Immature natural killer cell (primary cell): ENCODE measurements around the gene TCF7. TPM values are rescaled to one million over a fixed set of nuclear protein-coding genes. Genes with fewer than 3 reads are reported as not detected.
A peak's percentile ranks its signal among the peaks of the same experiment; 100 is the strongest.

Experiments
- DNase-seq, 3 donors: peaks; one replicate each; pipeline ENCODE4 v3.0.0; 2022; ENCODE audit warnings: mixed read lengths in 1 of 3
- H3K27ac Mint-ChIP-seq, 6 donors: one replicate each; pipeline ENCODE4 v1.8.0; 2020; ENCODE audit warnings: mixed read lengths in 6 of 6, mild to moderate bottlenecking in 5 of 6, inconsistent platforms in 4 of 6, moderate library complexity in 3 of 6
- H3K27me3 Mint-ChIP-seq, 3 donors: one replicate each; pipeline ENCODE4 v1.8.0; 2020 to 2021; ENCODE audit warnings: low read depth in 3 of 3, mild to moderate bottlenecking in 3 of 3, mixed read lengths in 3 of 3, moderate library complexity in 3 of 3, inconsistent platforms in 1 of 3
- H3K36me3 Mint-ChIP-seq, 3 donors: one replicate each; pipeline ENCODE4 v1.8.0; 2020; ENCODE audit warnings: mixed read lengths in 3 of 3, inconsistent platforms in 2 of 3, mild to moderate bottlenecking in 2 of 3
- H3K4me1 Mint-ChIP-seq, 2 donors: one replicate each; pipeline ENCODE4 v1.8.0; 2020; ENCODE audit warnings: inconsistent platforms in 2 of 2, mild to moderate bottlenecking in 2 of 2, mixed read lengths in 2 of 2, moderate library complexity in 1 of 2
- H3K4me3 Mint-ChIP-seq, 5 donors: one replicate each; pipeline ENCODE4 v1.8.0; 2020; ENCODE audit warnings: mild to moderate bottlenecking in 5 of 5, mixed read lengths in 5 of 5, inconsistent platforms in 3 of 5, moderate library complexity in 3 of 5
- H3K9me3 Mint-ChIP-seq, 6 donors: one replicate each; pipeline ENCODE4 v1.8.0; 2020; ENCODE audit warnings: mild to moderate bottlenecking in 6 of 6, mixed read lengths in 6 of 6, inconsistent platforms in 4 of 6, moderate library complexity in 3 of 6
- polyA plus RNA-seq, 3 donors: library from polyadenylated mRNA; unstranded; fragments of 300-500 nt; fragmentation: Illumina TruSeq; gene quantifications; one replicate each; pipeline ENCODE4 v1.2.3, GENCODE V29; 2021

The TCF7 gene
- polyA plus RNA-seq, 3 donors from 2014 or later = 14.9 to 50.9 (median 38.2) TPM

DNA sequence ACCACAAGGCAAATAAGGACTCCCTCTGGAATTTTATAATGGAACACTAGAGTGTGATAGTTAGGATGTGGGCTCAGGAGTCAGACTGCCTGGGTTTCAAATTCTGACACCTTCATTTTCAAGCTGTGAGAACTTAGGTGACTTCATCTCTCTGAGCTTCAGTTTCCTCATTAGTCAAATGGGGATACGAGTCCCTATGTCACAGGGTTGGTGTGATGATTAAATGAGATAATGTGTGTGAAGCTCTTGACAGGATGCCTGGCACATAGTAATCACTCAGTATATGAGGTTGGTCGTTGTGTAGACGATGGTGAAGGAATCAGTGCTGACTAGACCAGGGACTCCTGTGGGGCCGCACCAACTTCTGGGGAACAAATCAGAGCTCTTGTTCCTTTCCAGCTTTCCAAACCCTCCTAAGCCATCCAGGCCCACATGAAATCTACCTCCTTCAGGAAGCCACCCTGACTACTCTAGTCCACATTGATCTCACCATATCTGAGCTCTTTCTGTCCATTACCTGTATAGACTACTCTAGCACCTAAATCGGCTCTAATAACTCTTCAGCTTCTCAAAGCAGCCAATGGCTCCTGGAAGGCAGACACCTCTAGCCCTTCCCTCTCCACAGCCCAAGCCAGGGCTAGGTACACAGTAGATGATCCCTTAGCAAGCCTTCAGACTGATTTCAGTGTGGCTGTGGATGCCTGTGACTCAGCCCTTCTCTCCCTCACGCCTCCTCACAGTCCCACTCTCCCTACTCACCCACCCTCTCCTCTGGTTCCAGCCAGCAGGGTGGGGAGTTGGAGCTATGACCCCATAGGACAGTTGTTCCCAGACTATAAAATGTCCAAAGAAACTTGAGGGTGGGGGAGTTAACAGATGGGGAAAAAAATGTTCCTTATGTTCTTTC lies 2.5 kb upstream of the TCF7 start:
- peaks cover 0 to 4% (median 4%) of the 10 kb centered on the region in 3 donors for H3K36me3 Mint-ChIP-seq
- DNase-seq = no peak
- peaks cover 41 to 46% of the 10 kb centered on the region in 2 donors for H3K4me1 Mint-ChIP-seq

DNA sequence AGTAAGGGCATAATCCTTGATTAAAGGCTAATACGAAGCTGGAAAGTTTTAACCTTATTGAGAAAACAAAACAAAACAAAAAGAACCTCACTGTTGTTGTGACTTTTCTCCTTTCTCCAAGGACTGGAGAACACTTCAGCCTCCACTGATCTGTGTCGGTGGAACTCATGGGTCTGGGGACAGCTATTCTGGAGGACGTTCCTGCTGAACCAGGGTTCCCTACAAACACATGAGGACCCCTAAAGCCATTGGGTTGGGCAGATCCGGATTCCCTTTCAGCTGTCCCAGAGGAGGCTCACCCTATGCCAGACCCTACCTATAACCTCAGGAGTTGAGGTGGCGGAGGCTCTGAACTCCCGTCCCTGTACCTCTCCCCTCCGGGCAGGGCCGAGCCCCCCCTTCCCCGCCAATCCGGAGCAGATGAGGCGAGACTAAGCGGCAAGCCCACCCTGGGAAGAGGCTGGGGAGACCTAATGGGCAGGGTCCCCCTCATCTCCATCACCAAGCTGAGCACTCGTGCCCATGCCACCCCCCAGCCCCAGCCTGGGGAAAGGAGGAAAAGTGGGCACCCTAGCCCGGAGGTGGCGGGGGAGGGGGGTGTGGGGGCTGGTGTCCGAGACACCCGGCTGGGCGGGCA lies 1.6 kb upstream of the TCF7 start:
- Mint-ChIP-seq H3K9me3 (no peaks in the 10 kb centered on the region), H3K4me1 (peaks cover 42 to 46% of the 10 kb centered on the region in 2 donors), H3K36me3 (peaks cover 0 to 7% (median 4%) of the 10 kb centered on the region in 3 donors), H3K27ac (peak overlapping the region in 2 of 6 donors; percentile 14 to 40), H3K4me3 (peak overlapping the region in 2 of 5 donors; percentile 18 to 36), H3K27me3 (peaks cover 9 to 19% (median 10%) of the 10 kb centered on the region in 3 donors)
- DNase-seq = no peak

More for the DNA sequence above, 2.5 kb upstream of the TCF7 start:
- H3K27ac Mint-ChIP-seq = peak overlapping the region in 5 of 6 donors; percentile 5 to 80 (median 9)
- peaks cover 9 to 22% (median 10%) of the 10 kb centered on the region in 3 donors for H3K27me3 Mint-ChIP-seq
- peak overlapping the region in 1 of 5 donors; percentile 18 for H3K4me3 Mint-ChIP-seq
- H3K9me3 Mint-ChIP-seq = no peaks in the 10 kb centered on the region

DNA sequence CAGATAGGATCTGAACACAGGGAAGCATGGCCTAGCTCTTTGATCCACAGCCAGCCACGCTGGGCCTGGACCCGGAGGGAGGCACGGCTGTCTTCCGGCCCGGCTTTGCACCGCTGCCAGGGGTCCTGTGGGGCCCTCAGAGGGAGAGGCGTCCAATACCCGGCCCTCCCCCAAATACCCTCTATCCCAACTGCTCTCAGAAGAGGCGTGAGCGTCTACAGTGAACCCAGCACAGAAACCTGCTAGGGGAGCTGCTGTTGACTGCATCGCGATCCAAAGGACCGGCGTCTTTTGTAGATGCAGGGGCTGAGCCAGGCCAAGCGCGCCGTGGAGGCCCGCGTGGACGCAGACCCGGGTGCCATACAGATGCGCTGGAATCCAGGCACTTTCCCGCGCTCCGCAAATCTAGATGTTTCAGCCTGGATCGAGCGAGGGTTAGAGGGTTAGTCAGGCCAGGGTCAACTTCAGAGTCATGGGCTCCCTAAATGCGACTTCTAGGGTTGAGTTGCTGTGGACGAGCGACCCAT lies 1.1 kb upstream of the TCF7 start:
- Mint-ChIP-seq H3K36me3 (peaks cover 0 to 7% (median 4%) of the 10 kb centered on the region in 3 donors), H3K27ac (peak overlapping the region; percentile 78 to 94 (median 91)), H3K4me3 (peak overlapping the region; percentile 86 to 94 (median 91)), H3K4me1 (peaks cover 45 to 49% of the 10 kb centered on the region in 2 donors), H3K27me3 (peaks cover 9 to 19% (median 10%) of the 10 kb centered on the region in 3 donors), H3K9me3 (no peaks in the 10 kb centered on the region)
- DNase-seq = no peak

DNA sequence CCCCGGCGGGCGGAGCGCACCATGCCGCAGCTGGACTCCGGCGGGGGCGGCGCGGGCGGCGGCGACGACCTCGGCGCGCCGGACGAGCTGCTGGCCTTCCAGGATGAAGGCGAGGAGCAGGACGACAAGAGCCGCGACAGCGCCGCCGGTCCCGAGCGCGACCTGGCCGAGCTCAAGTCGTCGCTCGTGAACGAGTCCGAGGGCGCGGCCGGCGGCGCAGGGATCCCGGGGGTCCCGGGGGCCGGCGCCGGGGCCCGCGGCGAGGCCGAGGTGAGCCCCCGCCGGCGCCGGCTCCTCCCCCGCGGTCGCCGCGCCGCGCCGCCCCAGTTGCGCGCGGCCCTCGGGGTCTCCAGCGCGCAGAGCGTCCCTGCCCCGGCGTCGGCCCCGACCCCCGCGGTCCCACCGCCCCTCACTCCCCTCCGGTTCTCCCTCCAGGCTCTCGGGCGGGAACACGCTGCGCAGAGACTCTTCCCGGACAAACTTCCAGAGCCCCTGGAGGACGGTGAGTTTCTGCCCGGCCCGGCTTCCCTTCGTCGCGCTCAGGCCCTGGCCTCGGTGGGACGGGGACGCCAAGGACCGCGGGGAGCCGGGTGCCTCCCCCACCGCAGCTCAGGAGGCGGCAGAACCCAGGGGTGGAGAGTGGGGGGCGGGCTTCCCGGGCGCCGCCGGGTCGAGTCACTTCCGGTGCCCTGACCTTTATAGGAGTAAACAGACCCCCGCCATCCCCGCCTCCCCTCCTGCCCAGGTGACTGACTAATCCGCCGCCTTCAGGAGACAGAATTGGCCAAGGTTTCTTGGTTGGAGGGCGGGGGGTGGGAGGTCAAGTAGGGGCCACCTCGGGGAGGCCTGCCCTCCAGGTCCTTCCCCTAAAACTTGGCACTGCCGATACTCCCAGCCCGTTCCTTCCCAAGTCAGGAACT lies 665 bp downstream of the TCF7 start:
- peaks cover 0 to 17% (median 4%) of the 10 kb centered on the region in 3 donors for H3K36me3 Mint-ChIP-seq
- peak overlapping the region in 5 of 6 donors; percentile 65 to 87 (median 69) for H3K27ac Mint-ChIP-seq
- peaks cover 9 to 21% (median 10%) of the 10 kb centered on the region in 3 donors for H3K27me3 Mint-ChIP-seq

DNA sequence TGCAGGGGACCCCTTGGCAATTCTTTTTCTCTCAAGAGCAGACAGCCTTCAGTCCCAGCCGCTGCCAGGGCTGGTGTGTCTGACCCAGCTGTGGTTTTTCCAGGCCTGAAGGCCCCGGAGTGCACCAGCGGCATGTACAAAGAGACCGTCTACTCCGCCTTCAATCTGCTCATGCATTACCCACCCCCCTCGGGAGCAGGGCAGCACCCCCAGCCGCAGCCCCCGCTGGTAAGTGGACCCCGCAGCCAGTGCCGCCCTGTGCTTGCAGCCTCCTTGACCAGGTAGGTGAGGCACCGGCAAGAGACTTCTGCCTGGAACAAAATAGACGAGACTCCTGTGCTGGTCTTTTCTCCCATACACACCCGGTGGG lies 1.3 kb downstream of the TCF7 start:
- no peaks in the 10 kb centered on the region for H3K9me3 Mint-ChIP-seq
- H3K27me3 Mint-ChIP-seq = peaks cover 10 to 21% (median 11%) of the 10 kb centered on the region in 3 donors
- H3K36me3 Mint-ChIP-seq = peaks cover 0 to 17% (median 4%) of the 10 kb centered on the region in 3 donors
- H3K27ac Mint-ChIP-seq = peak overlapping the region; percentile 1 to 87 (median 67)
- peaks cover 68 to 71% of the 10 kb centered on the region in 2 donors for H3K4me1 Mint-ChIP-seq
- H3K4me3 Mint-ChIP-seq = peak overlapping the region; percentile 55 to 85 (median 78)
- no peak for DNase-seq

More for the DNA sequence above, 665 bp downstream of the TCF7 start:
- Mint-ChIP-seq H3K4me1 (peaks cover 62 to 66% of the 10 kb centered on the region in 2 donors), H3K9me3 (no peaks in the 10 kb centered on the region), H3K4me3 (peak overlapping the region; percentile 55 to 85 (median 78))
- peak; percentile 70 to 75 (median 72) for DNase-seq

DNA sequence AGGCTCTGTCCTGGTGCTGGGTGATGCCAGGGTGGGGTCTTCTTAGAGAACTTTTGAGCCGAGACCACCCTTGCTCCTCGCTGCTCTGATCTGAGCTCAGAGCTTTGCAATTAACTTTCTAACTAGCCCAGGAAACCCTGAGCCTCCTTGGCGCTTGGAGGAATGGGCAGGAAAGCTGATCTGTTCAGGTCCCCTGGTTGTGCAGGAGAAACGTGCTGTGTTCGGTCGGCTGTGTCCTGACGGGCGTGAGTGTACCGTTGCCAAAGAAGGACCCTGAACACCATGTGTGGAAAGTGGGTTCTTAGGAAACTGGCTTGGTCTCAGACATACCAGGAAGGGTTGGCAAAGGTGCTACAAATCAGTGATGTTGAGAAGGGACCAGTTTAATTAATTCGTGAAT lies 1.8 kb downstream of the TCF7 start:
- peaks cover 71 to 74% of the 10 kb centered on the region in 2 donors for H3K4me1 Mint-ChIP-seq
- DNase-seq = no peak
- no peaks in the 10 kb centered on the region for H3K9me3 Mint-ChIP-seq
- H3K27ac Mint-ChIP-seq = peak overlapping the region; percentile 1 to 87 (median 67)
- peak overlapping the region; percentile 55 to 85 (median 78) for H3K4me3 Mint-ChIP-seq
- H3K36me3 Mint-ChIP-seq = peaks cover 0 to 17% (median 4%) of the 10 kb centered on the region in 3 donors
- peaks cover 10 to 19% (median 11%) of the 10 kb centered on the region in 3 donors for H3K27me3 Mint-ChIP-seq

DNA sequence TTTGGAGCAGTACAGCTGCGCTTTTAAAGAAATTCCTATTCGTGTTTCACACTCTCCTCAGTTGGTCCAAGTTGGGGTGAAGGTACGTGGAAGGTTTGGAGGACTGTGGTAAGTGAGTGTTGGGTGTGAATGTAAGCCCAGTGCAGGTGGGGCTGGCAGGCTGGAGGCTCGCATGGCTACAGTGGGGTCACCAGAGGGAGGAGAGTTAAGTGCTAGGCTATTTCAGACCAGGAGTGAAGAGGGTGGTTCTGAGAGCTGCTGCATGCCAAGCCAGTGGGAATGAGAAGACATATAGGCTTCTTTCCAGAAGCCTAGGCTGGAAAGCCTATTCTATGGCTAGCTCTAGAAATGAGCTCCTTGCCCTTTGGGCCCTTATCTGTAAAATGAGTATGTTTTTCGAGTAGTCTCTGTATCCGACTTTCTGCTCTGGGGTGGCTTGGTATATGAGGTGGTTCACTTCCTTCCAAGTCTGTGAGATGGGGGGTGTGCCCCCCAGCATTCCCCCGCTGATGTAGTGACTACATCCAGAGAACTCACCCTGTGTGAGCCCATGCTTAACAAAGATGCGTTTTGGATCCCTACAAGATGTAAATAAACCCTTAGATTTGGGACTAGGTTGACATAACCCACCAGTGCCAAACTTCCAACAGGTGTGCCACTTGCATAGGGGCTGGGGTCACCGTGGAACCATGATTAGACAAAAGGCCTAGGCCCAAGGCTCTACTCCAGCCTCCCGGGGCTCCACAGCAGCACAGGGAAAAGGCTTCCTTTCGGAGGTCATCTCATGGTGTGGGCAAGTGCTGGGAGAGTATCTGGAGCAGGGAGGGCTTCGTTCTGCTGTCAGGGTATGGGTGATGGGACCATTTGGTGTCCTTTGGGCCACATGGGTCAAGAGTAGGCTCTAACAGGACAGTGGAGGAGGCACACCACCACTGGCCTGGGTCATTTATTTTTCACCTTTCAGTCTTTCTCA lies 2.6 kb downstream of the TCF7 start:
- Mint-ChIP-seq H3K27ac (peak overlapping the region; percentile 1 to 87 (median 66)), H3K4me1 (peaks cover 72 to 78% of the 10 kb centered on the region in 2 donors), H3K9me3 (no peaks in the 10 kb centered on the region), H3K27me3 (peaks cover 10 to 22% (median 15%) of the 10 kb centered on the region in 3 donors), H3K36me3 (peaks cover 0 to 20% (median 4%) of the 10 kb centered on the region in 3 donors), H3K4me3 (peak overlapping the region; percentile 55 to 85 (median 78))
- no peak for DNase-seq

DNA sequence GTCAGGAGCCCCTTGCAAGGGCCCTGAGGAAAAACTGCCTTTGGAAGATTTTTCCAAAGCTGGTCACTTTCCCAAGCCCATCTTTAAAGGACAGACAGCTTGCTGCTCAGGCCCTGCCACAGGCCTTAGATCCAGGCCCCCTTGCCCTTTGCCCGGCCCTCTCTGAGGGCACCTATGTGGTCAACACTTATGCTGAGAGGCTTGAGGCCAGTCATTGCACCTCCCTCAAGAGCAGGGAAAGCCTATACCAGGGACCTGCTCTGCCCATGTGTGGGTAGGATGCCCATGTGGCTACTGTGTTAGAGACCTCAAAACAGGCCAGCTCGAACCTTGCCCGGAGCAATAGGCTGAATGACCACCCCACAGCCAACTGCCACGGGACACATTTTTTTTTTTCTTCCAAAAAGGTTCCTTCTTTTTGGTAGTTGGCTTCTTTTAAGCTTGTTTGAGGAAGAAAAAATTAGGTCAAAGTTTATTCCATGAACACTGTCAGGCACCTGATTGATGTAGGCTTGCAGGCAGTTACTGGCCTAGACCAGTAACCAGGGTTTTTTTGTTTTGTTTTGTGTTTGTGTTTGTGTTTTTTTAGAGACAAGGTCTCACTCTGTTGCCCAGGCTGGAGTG lies 3.8 kb downstream of the TCF7 start:
- DNase-seq = peak in 2 of 3 donors; percentile 42 to 50
- Mint-ChIP-seq H3K36me3 (peaks cover 0 to 20% (median 5%) of the 10 kb centered on the region in 3 donors), H3K9me3 (no peaks in the 10 kb centered on the region), H3K4me1 (peaks cover 84 to 85% of the 10 kb centered on the region in 2 donors), H3K27ac (peak overlapping the region in 5 of 6 donors; percentile 38 to 87 (median 56)), H3K4me3 (peak overlapping the region; percentile 20 to 85 (median 74)), H3K27me3 (peaks cover 12 to 19% (median 15%) of the 10 kb centered on the region in 3 donors)

DNA sequence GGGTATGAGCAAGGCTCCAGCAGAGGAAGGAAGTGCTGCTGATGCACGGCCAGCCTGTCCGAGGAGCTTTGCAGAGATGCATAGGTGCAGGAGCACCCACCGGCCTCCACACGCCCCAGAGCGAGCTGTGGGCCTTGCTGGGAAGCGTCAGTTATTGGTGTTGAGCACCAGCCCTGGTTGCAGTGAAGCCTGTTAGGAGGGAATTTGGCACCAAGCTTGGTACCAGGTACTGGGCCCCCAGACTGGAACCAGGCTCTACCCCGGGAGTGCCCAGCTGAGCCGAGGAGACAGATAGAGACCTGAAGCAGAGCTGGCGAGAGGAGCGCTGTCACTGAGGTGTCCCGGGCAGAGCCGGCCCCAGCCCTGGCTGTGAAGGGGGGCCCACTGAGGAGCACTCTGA lies 5.2 kb downstream of the TCF7 start:
- Mint-ChIP-seq H3K36me3 (peaks cover 0 to 20% (median 10%) of the 10 kb centered on the region in 3 donors), H3K27me3 (peaks cover 2 to 10% (median 6%) of the 10 kb centered on the region in 3 donors), H3K9me3 (no peaks in the 10 kb centered on the region), H3K4me1 (peaks cover 87 to 88% of the 10 kb centered on the region in 2 donors), H3K4me3 (peak overlapping the region; percentile 59 to 85 (median 74)), H3K27ac (peak overlapping the region; percentile 36 to 87 (median 79))
- no peak for DNase-seq

DNA sequence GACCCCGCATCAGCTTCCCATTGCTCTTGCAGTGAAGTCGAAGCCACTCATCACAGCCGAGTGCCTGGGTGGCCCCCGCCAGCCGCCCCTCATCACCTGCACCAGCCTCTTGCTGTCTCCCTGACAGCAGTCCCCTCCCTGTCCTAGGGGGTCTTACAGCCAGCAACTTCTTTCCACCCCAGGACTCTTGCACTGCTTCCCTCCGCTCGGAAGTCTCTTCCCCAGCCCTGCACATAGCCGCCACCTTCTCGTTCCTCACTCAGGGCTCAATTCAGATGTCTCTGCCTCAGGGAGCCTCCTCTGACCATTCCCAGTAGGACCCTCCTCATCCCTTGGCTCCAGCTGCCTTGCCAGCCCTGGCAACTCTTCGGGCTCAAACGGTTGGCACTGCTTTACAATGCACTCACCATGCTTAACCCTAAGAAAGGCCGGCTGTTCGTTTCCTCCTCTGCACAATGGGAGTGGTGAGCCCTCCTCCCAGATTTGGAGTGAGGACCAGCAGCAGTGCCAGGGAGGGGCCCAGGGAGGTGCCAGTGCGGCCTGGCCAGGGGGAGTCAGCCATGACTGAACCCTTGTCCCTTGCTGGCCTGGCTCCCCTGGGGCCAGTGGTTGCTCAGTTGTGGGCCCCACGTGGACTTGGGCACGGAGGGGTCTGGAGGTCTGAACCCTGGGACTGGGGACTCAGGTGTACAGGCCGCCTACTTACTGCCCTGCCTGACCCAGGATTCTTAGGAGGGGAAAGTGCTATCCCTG lies 6.1 kb downstream of the TCF7 start:
- Mint-ChIP-seq H3K4me1 (peaks cover 95% of the 10 kb centered on the region in 2 donors), H3K36me3 (peaks cover 0 to 20% (median 10%) of the 10 kb centered on the region in 3 donors), H3K4me3 (peak overlapping the region in 4 of 5 donors; percentile 18 to 85 (median 68)), H3K9me3 (no peaks in the 10 kb centered on the region), H3K27ac (peak overlapping the region; percentile 40 to 95 (median 76)), H3K27me3 (peaks cover 2 to 10% (median 9%) of the 10 kb centered on the region in 3 donors)
- no peak for DNase-seq

DNA sequence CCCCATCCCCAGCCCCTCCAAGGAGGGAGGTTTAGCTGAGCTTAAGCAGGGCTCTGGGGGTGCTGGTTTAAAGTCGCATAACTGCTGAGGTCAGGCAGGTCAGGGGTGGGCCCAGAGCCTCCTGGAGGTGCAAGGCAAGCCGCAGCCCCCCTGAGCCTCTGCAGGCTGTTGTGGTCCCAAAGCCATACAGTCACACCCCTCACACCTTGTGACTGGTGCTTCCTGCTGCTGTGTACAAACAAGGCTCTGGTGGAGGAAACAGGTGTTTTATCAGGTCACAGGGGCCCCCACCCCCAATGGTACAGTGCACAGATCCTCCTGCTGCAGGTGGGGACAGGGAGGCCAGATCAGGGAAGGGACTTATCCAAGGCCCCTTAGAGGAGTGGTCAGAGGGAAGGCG lies 8.0 kb downstream of the TCF7 start:
- peak; percentile 75 to 80 (median 77) for DNase-seq
- Mint-ChIP-seq H3K9me3 (no peaks in the 10 kb centered on the region), H3K27me3 (peaks cover 2 to 14% (median 9%) of the 10 kb centered on the region in 3 donors), H3K4me3 (peak overlapping the region; percentile 63 to 75 (median 69)), H3K27ac (peak overlapping the region; percentile 84 to 95 (median 92)), H3K4me1 (peaks cover 93% of the 10 kb centered on the region in 2 donors), H3K36me3 (peaks cover 0 to 15% (median 6%) of the 10 kb centered on the region in 3 donors)
